Measurements from ENCODE around the gene FGF12.

FGF12 gene

GRCh38 chr3:192186045-192186444 lies 541.3 kb downstream of the FGF12 start:
- no peaks in the 10 kb centered on the region for H3K9me3 ChIP-seq (ENCODE audit: severe bottlenecking)
- no peak for TF ChIP-seq CTCF (IDR thresholded peaks at IDR 0.05; ENCODE audit: poor library complexity, severe bottlenecking)
- no peak for ATAC-seq (ENCODE audit: low read depth)

GRCh38 chr3:192183109-192183508 lies 544.2 kb downstream of the FGF12 start:
- no peak for TF ChIP-seq CTCF (IDR thresholded peaks at IDR 0.05; ENCODE audit: poor library complexity, severe bottlenecking)
- H3K27ac ChIP-seq (ENCODE audit: poor library complexity, severe bottlenecking): no peak overlapping the region
- DNase-seq (ENCODE audit: low spot score): no peak
- no peak overlapping the region for H3K4me3 ChIP-seq (ENCODE audit: severe bottlenecking)
- H3K27me3 ChIP-seq (ENCODE audit: insufficient read depth, poor library complexity, severe bottlenecking): no peaks in the 10 kb centered on the region
- no peaks in the 10 kb centered on the region for H3K9me3 ChIP-seq (ENCODE audit: severe bottlenecking)
- no peak for ATAC-seq (ENCODE audit: low read depth)
- no peaks in the 10 kb centered on the region for H3K36me3 ChIP-seq (ENCODE audit: low read depth)
- no peaks in the 10 kb centered on the region for H3K4me1 ChIP-seq (ENCODE audit: insufficient read depth, poor library complexity, severe bottlenecking)

More at GRCh38 chr3:192186045-192186444, 541.3 kb downstream of the FGF12 start:
- Histone ChIP-seq H3K27ac (ENCODE audit: poor library complexity, severe bottlenecking) (no peak overlapping the region), H3K27me3 (ENCODE audit: insufficient read depth, poor library complexity, severe bottlenecking) (no peaks in the 10 kb centered on the region), H3K4me1 (ENCODE audit: insufficient read depth, poor library complexity, severe bottlenecking) (no peaks in the 10 kb centered on the region), H3K36me3 (ENCODE audit: low read depth) (no peaks in the 10 kb centered on the region), H3K4me3 (ENCODE audit: severe bottlenecking) (no peak overlapping the region)
- DNase-seq (ENCODE audit: low spot score): no peak

- DNase-seq (ENCODE audit: low spot score): no peak
- no peak for ATAC-seq (ENCODE audit: low read depth)
- no peak for TF ChIP-seq CTCF (IDR thresholded peaks at IDR 0.05; ENCODE audit: poor library complexity, severe bottlenecking)
- Histone ChIP-seq H3K4me1 (ENCODE audit: insufficient read depth, poor library complexity, severe bottlenecking) (no peaks in the 10 kb centered on the region), H3K36me3 (ENCODE audit: low read depth) (no peaks in the 10 kb centered on the region), H3K27ac (ENCODE audit: poor library complexity, severe bottlenecking) (no peak overlapping the region), H3K4me3 (ENCODE audit: severe bottlenecking) (no peak overlapping the region), H3K9me3 (ENCODE audit: severe bottlenecking) (no peaks in the 10 kb centered on the region), H3K27me3 (ENCODE audit: insufficient read depth, poor library complexity, severe bottlenecking) (no peaks in the 10 kb centered on the region)
Measured at GRCh38 chr3:192181151-192181550, 546.2 kb downstream of the FGF12 start.

GRCh38 chr3:192177383-192177782 lies 550.0 kb downstream of the FGF12 start:
- H3K4me1 ChIP-seq (ENCODE audit: insufficient read depth, poor library complexity, severe bottlenecking): no peaks in the 10 kb centered on the region
- no peak for DNase-seq (ENCODE audit: low spot score)
- no peak for ATAC-seq (ENCODE audit: low read depth)
- no peak overlapping the region for H3K27ac ChIP-seq (ENCODE audit: poor library complexity, severe bottlenecking)
- TF ChIP-seq CTCF (IDR thresholded peaks at IDR 0.05; ENCODE audit: poor library complexity, severe bottlenecking): no peak
- H3K27me3 ChIP-seq (ENCODE audit: insufficient read depth, poor library complexity, severe bottlenecking): no peaks in the 10 kb centered on the region
- no peak overlapping the region for H3K4me3 ChIP-seq (ENCODE audit: severe bottlenecking)
- no peaks in the 10 kb centered on the region for H3K36me3 ChIP-seq (ENCODE audit: low read depth)
- no peaks in the 10 kb centered on the region for H3K9me3 ChIP-seq (ENCODE audit: severe bottlenecking)

- TF ChIP-seq CTCF (IDR thresholded peaks at IDR 0.05; ENCODE audit: poor library complexity, severe bottlenecking): no peak
- H3K9me3 ChIP-seq (ENCODE audit: severe bottlenecking): no peaks in the 10 kb centered on the region
- H3K4me1 ChIP-seq (ENCODE audit: insufficient read depth, poor library complexity, severe bottlenecking): peaks cover 6% of the 10 kb centered on the region
- no peaks in the 10 kb centered on the region for H3K27me3 ChIP-seq (ENCODE audit: insufficient read depth, poor library complexity, severe bottlenecking)
- no peak for ATAC-seq (ENCODE audit: low read depth)
- H3K36me3 ChIP-seq (ENCODE audit: low read depth): no peaks in the 10 kb centered on the region
- H3K4me3 ChIP-seq (ENCODE audit: severe bottlenecking): no peak overlapping the region
- DNase-seq (ENCODE audit: low spot score): no peak
- H3K27ac ChIP-seq (ENCODE audit: poor library complexity, severe bottlenecking): no peak overlapping the region
Measured at GRCh38 chr3:192174283-192174682, 553.1 kb downstream of the FGF12 start.
